Liver (tissue), 3 donors: Measurements from ENCODE around the gene GSE1.

Experiments
- CTCF ChIP-seq: fragments of 150-350 bp; IDR thresholded peaks from 2 replicates; pipeline ENCODE4 v1.5.1; 2017; ENCODE audit warnings: improper control_type of control experiment, low read depth, low read length; ENCODE audit not compliant: missing input control
- EGR1 ChIP-seq, 2 donors: IDR thresholded peaks; 2 replicates each; pipeline ENCODE4 v1.6.1; 2016 to 2018; ENCODE audit warnings: antibody characterized with exemption in 2 of 2, low read depth in 2 of 2
- GABPA ChIP-seq, 2 donors: IDR thresholded peaks in 1 of 2; conservative IDR thresholded peaks in 1 of 2; 2 replicates each; pipeline ENCODE4 v1.6.1; 2016; ENCODE audit warnings: antibody characterized with exemption in 2 of 2, mild to moderate bottlenecking in 1 of 2, moderate library complexity in 1 of 2
- HNF4G ChIP-seq: IDR thresholded peaks from 2 replicates; pipeline ENCODE4 v1.6.1; 2016; ENCODE audit warnings: antibody characterized with exemption
- JUND ChIP-seq, 2 donors: IDR thresholded peaks; 2 replicates each; pipeline ENCODE4 v1.6.1; 2016; ENCODE audit warnings: antibody characterized with exemption in 2 of 2
- REST ChIP-seq: IDR thresholded peaks from 2 replicates; pipeline ENCODE4 v1.6.1; 2016; ENCODE audit warnings: antibody characterized with exemption, mild to moderate bottlenecking
- YY1 ChIP-seq: IDR thresholded peaks from 2 replicates; pipeline ENCODE4 v1.6.1; 2016; ENCODE audit warnings: antibody characterized with exemption, mild to moderate bottlenecking
- donor health status: healthy.
- donor health status: healthy.

GRCh38 chr16:85567101-85567866 lies 45.8 kb upstream of the GSE1 start:
- TF ChIP-seq CTCF (no peak), YY1 (no peak), EGR1 (IDR thresholded peaks at IDR 0.05; ENCODE audit: low read depth in 2 of 2) (no peak), GABPA (IDR thresholded peaks at IDR 0.05 in 1 of 2, conservative IDR thresholded peaks at IDR 0.05 in 1 of 2) (no peak), REST (no peak), HNF4G (no peak), JUND (IDR thresholded peaks at IDR 0.05) (no peak)
